ENCODE measurements around the gene AOPEP. TPM values are rescaled to one million over a fixed set of nuclear protein-coding genes. Genes with fewer than 3 reads are reported as not detected.

Gene AOPEP
- total and polyA plus RNA-seq, 2 of the 13 experiments (the other 11 are each of a cell fraction or from before 2014, with no cell fraction given), result 22.2 to 41.6 TPM

DNA sequence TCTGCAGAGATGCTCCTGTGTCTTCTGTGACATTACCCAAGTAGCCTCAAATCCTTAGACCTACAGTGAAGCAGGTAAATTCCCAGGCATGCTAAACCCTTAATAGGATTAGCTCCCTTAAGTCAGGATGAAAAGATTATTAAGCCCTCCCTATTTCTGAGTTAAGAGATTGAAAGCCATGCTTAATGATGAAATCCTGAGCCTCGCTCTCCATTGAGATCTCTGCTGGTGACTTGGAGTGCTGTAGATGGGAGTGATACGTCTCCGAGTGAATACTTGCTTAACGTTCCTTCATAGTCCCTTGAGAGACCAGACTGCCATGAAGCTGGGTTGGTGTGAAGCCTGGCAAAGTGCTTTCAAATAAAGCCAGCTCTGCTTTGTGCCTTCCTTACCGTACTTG, 34.2 kb downstream of the AOPEP start:
- H3K27me3 ChIP-seq (ENCODE audit: control insufficient read depth in 1 of 2, insufficient read depth in 2 of 2, low read length in 2 of 2), result no peaks in the 10 kb centered on the region
- in situ Hi-C loops (cut with HindIII; ENCODE audit: extremely low pct_ligation_motif_present, low pct_unique_long_range_greater_than_20kb) (no loop called here), intact Hi-C loops (cut with micrococcal nuclease; ENCODE audit: unreplicated experiment) (no loop called here)
- H4K20me1 ChIP-seq (ENCODE audit: insufficient read depth, low read length), result no peaks in the 10 kb centered on the region
- no peak overlapping the region for H3K4me2 ChIP-seq (ENCODE audit: low read depth, low read length)
- H3K4me3 ChIP-seq (replicated peaks in 1 of 3; ENCODE audit: insufficient read depth in 1 of 3, low read depth in 2 of 3, low read length in 3 of 3), result no peak overlapping the region
- 100% methylated on average over 5 of the region's 5 CpGs for WGBS (ENCODE audit: low lambda C conversion rate)
- ChIA-PET POLR2A (no interaction called here), CTCF (ENCODE audit: low intra/inter-chr PET ratio, low total read pairs) (no interaction called here)
- no peak for ATAC-seq
- no peak for FAIRE-seq
- no peak for TF ChIP-seq SMAD9 (CRISPR knock-in tag; IDR thresholded peaks at IDR 0.05)
- no peak for TF ChIP-seq GMEB2 (CRISPR knock-in tag; IDR thresholded peaks at IDR 0.05; ENCODE audit: low read depth)
- no peak for TF ChIP-seq ZNF891 (CRISPR knock-in tag; IDR thresholded peaks at IDR 0.05)
- TF ChIP-seq ZNF619 (CRISPR knock-in tag; IDR thresholded peaks at IDR 0.05), result no peak
- H3K79me2 ChIP-seq (ENCODE audit: insufficient read depth, low read length), result peaks cover 2% of the 10 kb centered on the region
- H3K9ac ChIP-seq (ENCODE audit: insufficient read depth, low read depth, low read length), result no peak overlapping the region
- no TSS peak for BruUV-seq (replicated peaks)
- peaks cover 7 to 19% of the 10 kb centered on the region in 2 experiments; a peak in 4 of 5 replicates for H3K36me3 ChIP-seq (replicated peaks in 1 of 2; ENCODE audit: control insufficient read depth in 1 of 2, insufficient read depth in 2 of 2, low read length in 2 of 2)
- no peak for DNase-seq (ENCODE audit: low spot score)
- no peaks in the 10 kb centered on the region for H3K4me1 ChIP-seq (ENCODE audit: insufficient read depth, low read length)
- no peaks in the 10 kb centered on the region for H3K9me3 ChIP-seq (ENCODE audit: low read length)
- H3K27ac ChIP-seq (ENCODE audit: extremely low read length, insufficient read depth, low read length), result no peak overlapping the region
- H2AFZ ChIP-seq (ENCODE audit: low read length), result no peak overlapping the region

- Histone ChIP-seq H3K27me3 (ENCODE audit: control insufficient read depth in 1 of 2, insufficient read depth in 2 of 2, low read length in 2 of 2) (no peaks in the 10 kb centered on the region), H3K4me1 (ENCODE audit: insufficient read depth, low read length) (no peaks in the 10 kb centered on the region), H4K20me1 (ENCODE audit: insufficient read depth, low read length) (no peaks in the 10 kb centered on the region), H3K4me2 (ENCODE audit: low read depth, low read length) (no peak overlapping the region), H3K36me3 (replicated peaks in 1 of 2; ENCODE audit: control insufficient read depth in 1 of 2, insufficient read depth in 2 of 2, low read length in 2 of 2) (peaks cover 7 to 19% of the 10 kb centered on the region in 2 experiments; a peak in 4 of 5 replicates), H3K79me2 (ENCODE audit: insufficient read depth, low read length) (peaks cover 2% of the 10 kb centered on the region), H3K27ac (ENCODE audit: extremely low read length, insufficient read depth, low read length) (no peak overlapping the region), H3K9ac (ENCODE audit: insufficient read depth, low read depth, low read length) (no peak overlapping the region), H2AFZ (ENCODE audit: low read length) (no peak overlapping the region), H3K4me3 (replicated peaks in 1 of 3; ENCODE audit: insufficient read depth in 1 of 3, low read depth in 2 of 3, low read length in 3 of 3) (no peak overlapping the region), H3K9me3 (ENCODE audit: low read length) (no peaks in the 10 kb centered on the region)
- WGBS (ENCODE audit: low lambda C conversion rate), result 94% methylated on average over 4 of the region's 4 CpGs
- ATAC-seq (no peak), DNase-seq (ENCODE audit: low spot score) (no peak), FAIRE-seq (no peak)
- intact Hi-C loops (cut with micrococcal nuclease; ENCODE audit: unreplicated experiment) (no loop called here), in situ Hi-C loops (cut with HindIII; ENCODE audit: extremely low pct_ligation_motif_present, low pct_unique_long_range_greater_than_20kb) (no loop called here)
- no peak for TF ChIP-seq MIXL1 (CRISPR knock-in tag; IDR thresholded peaks at IDR 0.05)
- POLR2A ChIA-PET, result no interaction called here
- BruUV-seq (replicated peaks), result no TSS peak
- CTCF ChIA-PET (ENCODE audit: low intra/inter-chr PET ratio, low total read pairs), result no interaction called here
Observed at GRCh38 chr9:94761481-94761880, 35.0 kb downstream of the AOPEP start.
